ENCODE data around the gene BUB3.

Gene BUB3

DNA sequence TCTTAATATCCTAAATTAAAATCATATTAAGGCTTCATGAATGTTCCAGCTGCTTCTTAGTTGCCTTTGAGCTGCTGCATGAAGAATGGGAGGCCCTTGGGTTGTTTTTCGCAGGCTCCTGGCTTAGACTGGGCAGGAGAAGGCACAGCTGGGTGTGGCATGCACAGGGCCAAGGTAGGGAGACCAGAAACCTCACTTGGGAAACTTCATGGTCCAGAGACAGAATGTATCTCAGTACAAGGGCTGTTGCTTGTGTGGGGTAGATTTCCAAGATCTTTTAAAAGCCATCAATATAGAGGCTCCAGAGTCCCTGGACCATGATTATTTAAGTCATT, 49.9 kb downstream of the BUB3 start:
- DNase-seq (ENCODE audit: low read depth): no peak

GRCh38 chr10:123205041-123205440, 50.8 kb downstream of the BUB3 start:
- DNase-seq (ENCODE audit: low read depth): no peak

- DNase-seq (ENCODE audit: low read depth): no peak
These were observed 57.9 kb downstream of the BUB3 start for GRCh38 chr10:123212063-123212462.

GRCh38 chr10:123212640-123213039, 58.4 kb downstream of the BUB3 start:
- DNase-seq (ENCODE audit: low read depth): no peak

DNA sequence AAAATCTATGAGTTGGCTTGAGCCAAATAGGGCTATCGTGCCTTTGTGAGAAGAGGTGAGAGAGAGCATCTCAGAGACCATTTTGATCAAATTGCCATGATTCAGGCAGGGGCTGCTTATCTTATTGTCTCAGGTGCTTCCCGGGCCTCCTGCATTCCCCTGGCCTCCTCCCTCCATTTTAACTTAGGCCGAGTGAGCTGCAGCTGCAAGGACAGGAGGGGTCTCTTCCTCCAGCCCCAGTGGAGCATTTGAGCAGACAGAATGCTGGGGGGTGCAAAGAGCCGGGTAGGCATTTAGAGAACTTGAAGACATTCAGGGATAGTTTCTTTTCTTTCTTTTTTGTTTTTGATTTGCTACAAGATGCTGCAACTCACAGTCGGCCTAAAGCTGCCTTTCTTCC, 59.0 kb downstream of the BUB3 start:
- no peak for DNase-seq (ENCODE audit: low read depth)
